SU-DHL-6 (cell line): ENCODE results near the gene FAM186B.

Source experiments
- H2AFZ ChIP-seq: fragments of 200-600 bp; sonication (generic); 2 replicates; pipeline ENCODE4 v1.6.1; 2014; ENCODE audit warnings: low read depth, mild to moderate bottlenecking, moderate library complexity, mixed read lengths, antibody characterized with exemption, low read length; ENCODE audit not compliant: severe bottlenecking
- H3F3A ChIP-seq: fragments of 200-600 bp; shearing (Covaris generic); 2 replicates; pipeline ENCODE4 v1.6.0; 2016; ENCODE audit warnings: antibody characterized with exemption, mild to moderate bottlenecking; ENCODE audit not compliant: insufficient read depth
- H3K27ac ChIP-seq: fragments of 200-600 bp; sonication (generic); 2 replicates; pipeline ENCODE4 v1.5.1; 2016; ENCODE audit warnings: low read depth, mild to moderate bottlenecking, low read length, moderate library complexity, mixed read lengths
- H3K27me3 ChIP-seq: fragments of 200-600 bp; sonication (generic), shearing (Covaris generic); 2 replicates; pipeline ENCODE4 v1.6.0; 2014; ENCODE audit warnings: mild to moderate bottlenecking, low read length
- H3K36me3 ChIP-seq: fragments of 200-600 bp; sonication (generic); 2 replicates; pipeline ENCODE4 v1.6.1; 2014; ENCODE audit warnings: mild to moderate bottlenecking, low read length, mixed read lengths
- H3K4me2 ChIP-seq: fragments of 300-600, 200-600 bp; shearing (Covaris generic), sonication (generic); 2 replicates; pipeline ENCODE4 v1.6.0; 2014; ENCODE audit warnings: low read length, low read depth, mild to moderate bottlenecking; ENCODE audit not compliant: poor library complexity, severe bottlenecking
- H3K4me3 ChIP-seq: fragments of 200-600 bp; sonication (generic); 2 replicates; pipeline ENCODE4 v1.5.1; 2014; ENCODE audit warnings: antibody characterized with exemption, low read length, mild to moderate bottlenecking, mixed read lengths; ENCODE audit not compliant: insufficient read depth, poor library complexity, severe bottlenecking
- H3K79me2 ChIP-seq: fragments of 200-600 bp; sonication (generic); 2 replicates; pipeline ENCODE4 v1.6.1; 2014; ENCODE audit warnings: mild to moderate bottlenecking, low read length, moderate library complexity; ENCODE audit not compliant: insufficient read depth
- H3K9ac ChIP-seq: fragments of 200-600 bp; sonication (generic); 2 replicates; pipeline ENCODE4 v1.7.0; 2014; ENCODE audit warnings: mild to moderate bottlenecking, low read length
- H3K9me2 ChIP-seq: fragments of 200-600 bp; sonication (generic); replicated peaks from 2 replicates; pipeline ENCODE4 v1.6.1; 2014; ENCODE audit warnings: low read length; ENCODE audit not compliant: insufficient read depth
- H3K9me3 ChIP-seq: fragments of 200-600 bp; sonication (generic); 2 replicates; pipeline ENCODE4 v1.6.1; 2014; ENCODE audit warnings: low read length, mixed read lengths; ENCODE audit not compliant: insufficient read depth
- H4K20me1 ChIP-seq: fragments of 200-600 bp; sonication (generic); 2 replicates; pipeline ENCODE4 v1.6.1; 2014; ENCODE audit warnings: low read depth, mild to moderate bottlenecking, antibody characterized with exemption, low read length, moderate library complexity, mixed read lengths
- EZH2phosphoT487 ChIP-seq: fragments of 200-600 bp; sonication (generic), shearing (Covaris generic); conservative IDR thresholded peaks from 2 replicates; pipeline ENCODE4 v1.6.1; 2018; ENCODE audit warnings: mild to moderate bottlenecking, antibody characterized with exemption, low read length, moderate library complexity, mixed read lengths
- TF ChIP-seq, protein P1 (sequence below): fragments of 200-600 bp; sonication (generic); IDR thresholded peaks from one replicate; pipeline ENCODE4 v1.5.1; 2017; ENCODE audit warnings: antibody characterized with exemption, mild to moderate bottlenecking, low read length, moderate library complexity; ENCODE audit not compliant: insufficient read depth, poor library complexity, severe bottlenecking

Gene FAM186B

GRCh38 chr12:49543914-49544815 lies 61.3 kb downstream of the FAM186B start:
- Histone ChIP-seq H4K20me1 (no peaks in the 10 kb centered on the region), H3K27ac (no peak overlapping the region), H3K36me3 (no peaks in the 10 kb centered on the region), H3K9ac (no peak overlapping the region), H3F3A (no peaks in the 10 kb centered on the region), H3K27me3 (no peaks in the 10 kb centered on the region), H3K4me2 (no peak overlapping the region), H3K9me3 (no peaks in the 10 kb centered on the region), H2AFZ (no peak overlapping the region), H3K79me2 (no peaks in the 10 kb centered on the region), H3K4me3 (no peak overlapping the region), H3K9me2 (no peaks in the 10 kb centered on the region)
- no peak for TF ChIP-seq EZH2phosphoT487
- TF ChIP-seq, protein P1, sequence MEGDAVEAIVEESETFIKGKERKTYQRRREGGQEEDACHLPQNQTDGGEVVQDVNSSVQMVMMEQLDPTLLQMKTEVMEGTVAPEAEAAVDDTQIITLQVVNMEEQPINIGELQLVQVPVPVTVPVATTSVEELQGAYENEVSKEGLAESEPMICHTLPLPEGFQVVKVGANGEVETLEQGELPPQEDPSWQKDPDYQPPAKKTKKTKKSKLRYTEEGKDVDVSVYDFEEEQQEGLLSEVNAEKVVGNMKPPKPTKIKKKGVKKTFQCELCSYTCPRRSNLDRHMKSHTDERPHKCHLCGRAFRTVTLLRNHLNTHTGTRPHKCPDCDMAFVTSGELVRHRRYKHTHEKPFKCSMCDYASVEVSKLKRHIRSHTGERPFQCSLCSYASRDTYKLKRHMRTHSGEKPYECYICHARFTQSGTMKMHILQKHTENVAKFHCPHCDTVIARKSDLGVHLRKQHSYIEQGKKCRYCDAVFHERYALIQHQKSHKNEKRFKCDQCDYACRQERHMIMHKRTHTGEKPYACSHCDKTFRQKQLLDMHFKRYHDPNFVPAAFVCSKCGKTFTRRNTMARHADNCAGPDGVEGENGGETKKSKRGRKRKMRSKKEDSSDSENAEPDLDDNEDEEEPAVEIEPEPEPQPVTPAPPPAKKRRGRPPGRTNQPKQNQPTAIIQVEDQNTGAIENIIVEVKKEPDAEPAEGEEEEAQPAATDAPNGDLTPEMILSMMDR = no peak

DNA sequence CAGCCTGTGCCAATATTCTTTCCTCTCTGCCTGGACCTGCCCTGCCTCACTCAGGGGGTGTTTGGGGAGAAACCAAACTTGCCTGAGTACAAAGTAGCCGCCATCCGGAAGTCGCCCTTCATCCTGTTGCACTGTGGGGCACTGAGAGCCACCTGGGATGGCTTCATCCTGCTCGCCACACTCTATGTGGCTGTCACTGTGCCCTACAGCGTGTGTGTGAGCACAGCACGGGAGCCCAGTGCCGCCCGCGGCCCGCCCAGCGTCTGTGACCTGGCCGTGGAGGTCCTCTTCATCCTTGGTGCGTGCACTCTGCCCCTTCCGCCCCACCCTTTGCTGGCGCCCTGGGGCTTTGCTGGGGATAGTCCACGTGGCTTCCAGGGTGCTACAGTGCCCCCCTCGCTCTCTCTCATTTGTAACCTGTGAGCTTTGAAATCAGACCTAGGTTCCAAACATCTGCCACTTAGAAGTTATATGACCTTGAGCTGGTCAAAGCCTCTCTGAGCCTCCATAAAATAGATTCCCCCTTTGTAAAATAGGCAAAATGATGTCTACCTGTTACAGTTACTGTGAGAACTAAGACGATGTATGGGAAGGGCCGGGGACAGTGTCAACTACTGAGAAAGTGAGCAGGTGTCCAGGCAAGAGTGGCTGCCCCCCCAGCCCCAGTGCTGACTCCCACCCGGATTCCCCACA lies 62.1 kb downstream of the FAM186B start:
- Histone ChIP-seq H3K9me3 (no peaks in the 10 kb centered on the region), H3K4me2 (no peak overlapping the region), H4K20me1 (no peaks in the 10 kb centered on the region), H3K27me3 (no peaks in the 10 kb centered on the region), H3K36me3 (no peaks in the 10 kb centered on the region), H3K9ac (no peak overlapping the region), H3K79me2 (no peaks in the 10 kb centered on the region), H3K9me2 (no peaks in the 10 kb centered on the region), H3K4me3 (no peak overlapping the region), H2AFZ (no peak overlapping the region), H3F3A (no peaks in the 10 kb centered on the region), H3K27ac (no peak overlapping the region)
- TF ChIP-seq EZH2phosphoT487 = no peak
- TF ChIP-seq, protein P1 = no peak

DNA sequence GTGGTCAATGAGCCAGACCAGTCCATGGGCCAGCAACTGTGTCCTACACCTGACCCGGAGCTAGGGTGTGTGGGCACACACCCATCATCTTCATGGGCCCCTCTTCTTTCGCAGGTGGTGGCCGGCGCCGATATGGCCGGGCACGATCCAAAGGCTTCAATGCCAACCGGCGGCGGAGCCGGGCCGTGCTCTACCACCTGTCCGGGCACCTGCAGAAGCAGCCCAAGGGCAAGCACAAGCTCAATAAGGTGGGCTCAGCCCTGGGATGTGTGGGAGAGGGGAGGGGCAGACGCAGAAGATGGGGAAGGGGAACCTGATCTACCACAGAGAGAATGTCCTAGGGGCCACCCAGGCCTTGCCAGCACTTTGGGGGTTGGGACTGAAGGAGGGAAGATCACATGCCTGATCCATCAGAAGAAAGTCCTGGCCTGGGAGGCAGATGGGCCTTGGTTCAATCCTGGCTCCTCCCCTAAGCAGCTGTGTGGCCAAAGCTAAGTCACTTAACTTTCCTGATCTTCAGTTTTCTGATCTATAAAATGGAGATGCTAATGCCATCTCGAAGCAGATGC lies 62.8 kb downstream of the FAM186B start:
- no peaks in the 10 kb centered on the region for H3K9me2 ChIP-seq

More for the DNA sequence above, 62.8 kb downstream of the FAM186B start:
- TF ChIP-seq, protein P1 = no peak
- TF ChIP-seq EZH2phosphoT487 = no peak
- H2AFZ ChIP-seq = no peak overlapping the region
- no peaks in the 10 kb centered on the region for H3K27me3 ChIP-seq
- no peaks in the 10 kb centered on the region for H3F3A ChIP-seq
- no peak overlapping the region for H3K4me2 ChIP-seq
- no peak overlapping the region for H3K27ac ChIP-seq
- H3K4me3 ChIP-seq = no peak overlapping the region
- H3K9ac ChIP-seq = no peak overlapping the region
- no peaks in the 10 kb centered on the region for H3K9me3 ChIP-seq
- H4K20me1 ChIP-seq = no peaks in the 10 kb centered on the region
- H3K79me2 ChIP-seq = no peaks in the 10 kb centered on the region
- no peaks in the 10 kb centered on the region for H3K36me3 ChIP-seq
